Measurements from ENCODE around the gene LCNL1.
A peak's percentile ranks its signal among the peaks of the same experiment; 100 is the strongest.
"Not testable (repeated sequence)": the region's sequence is repeated elsewhere in the genome, so short reads cannot be mapped to it uniquely, and the experiment has no call there.

Gene LCNL1

GRCh38 chr9:137020771-137021567 is 38.2 kb downstream of the LCNL1 start:
- no peak for DNase-seq (ENCODE audit: low read depth, low spot score)
- no peak overlapping the region for H3K27ac ChIP-seq

- H3K27ac ChIP-seq = no peak overlapping the region
- no peak for DNase-seq (ENCODE audit: low read depth, low spot score)
Measured at GRCh38 chr9:137021568-137021978, 38.8 kb downstream of the LCNL1 start.

GRCh38 chr9:137021979-137022661 is 39.3 kb downstream of the LCNL1 start:
- H3K27ac ChIP-seq = no peak overlapping the region
- peak; percentile 46 for DNase-seq (ENCODE audit: low read depth, low spot score)

- no peak for DNase-seq (ENCODE audit: low read depth, low spot score)
Measured at GRCh38 chr9:137022662-137023008, 39.8 kb downstream of the LCNL1 start.

GRCh38 chr9:137023157-137023556 is 40.4 kb downstream of the LCNL1 start:
- DNase-seq (ENCODE audit: low read depth, low spot score) = no peak
- H3K27ac ChIP-seq = no peak overlapping the region

More at GRCh38 chr9:137022662-137023008, 39.8 kb downstream of the LCNL1 start:
- H3K27ac ChIP-seq = no peak overlapping the region

GRCh38 chr9:137023583-137023991 is 40.8 kb downstream of the LCNL1 start:
- H3K27ac ChIP-seq = no peak overlapping the region
- no peak for DNase-seq (ENCODE audit: low read depth, low spot score)

- H3K27ac ChIP-seq = no peak overlapping the region
- DNase-seq (ENCODE audit: low read depth, low spot score) = no peak
Measured at GRCh38 chr9:137025517-137025966, 42.7 kb downstream of the LCNL1 start.

- H3K27ac ChIP-seq = no peak overlapping the region
Measured at GRCh38 chr9:137026384-137026783, 43.6 kb downstream of the LCNL1 start.

GRCh38 chr9:137026828-137027227 is 44.0 kb downstream of the LCNL1 start:
- DNase-seq (ENCODE audit: low read depth, low spot score) = no peak
- H3K27ac ChIP-seq = no peak overlapping the region

More at GRCh38 chr9:137026384-137026783, 43.6 kb downstream of the LCNL1 start:
- no peak for DNase-seq (ENCODE audit: low read depth, low spot score)

- H3K27ac ChIP-seq = no peak within 1 kb of the TSS
- no peak for DNase-seq (ENCODE audit: low read depth, low spot score)
Measured at GRCh38 chr9:137027369-137028262, 44.8 kb downstream of the LCNL1 start, which contains the start of gene ABCA2. Gene ABCA2, minus strand, starts transcription at chr9:137028237. Its CDS starts 97 bp downstream, at chr9:137028140.

GRCh38 chr9:137028263-137029057 is 45.7 kb downstream of the LCNL1 start:
- H3K27ac ChIP-seq = no peak overlapping the region
- DNase-seq (ENCODE audit: low read depth, low spot score) = no peak

GRCh38 chr9:137029058-137029936 is 46.5 kb downstream of the LCNL1 start:
- DNase-seq (ENCODE audit: low read depth, low spot score) = no peak
- no peak overlapping the region for H3K27ac ChIP-seq

- no peak for DNase-seq (ENCODE audit: low read depth, low spot score)
Measured at GRCh38 chr9:137030006-137030405, 47.2 kb downstream of the LCNL1 start.

GRCh38 chr9:137030538-137031527 is 48.0 kb downstream of the LCNL1 start:
- no peak for DNase-seq (ENCODE audit: low read depth, low spot score)
- H3K27ac ChIP-seq = no peak overlapping the region

More at GRCh38 chr9:137030006-137030405, 47.2 kb downstream of the LCNL1 start:
- no peak overlapping the region for H3K27ac ChIP-seq

GRCh38 chr9:137031904-137032640 is 49.3 kb downstream of the LCNL1 start, which contains the start of gene FUT7:
Gene FUT7, minus strand, starts transcription at chr9:137032088. Its CDS starts 97 bp downstream, at chr9:137031991.
- H3K27ac ChIP-seq = no peak within 1 kb of the TSS
- DNase-seq (ENCODE audit: low read depth, low spot score) = no peak

- DNase-seq (ENCODE audit: low read depth, low spot score) = no peak
- no peak overlapping the region for H3K27ac ChIP-seq
Measured at GRCh38 chr9:137032858-137033257, 50.1 kb downstream of the LCNL1 start.

- not testable (repeated sequence) for DNase-seq (ENCODE audit: low read depth, low spot score); H3K27ac ChIP-seq
Measured at GRCh38 chr9:137033481-137033880, 50.7 kb downstream of the LCNL1 start.
